Measurements from ENCODE around the gene BAMBI. TPM values are rescaled to one million over a fixed set of nuclear protein-coding genes. Genes with fewer than 3 reads are reported as not detected.

The BAMBI gene
- total RNA-seq, 2 donors from 2014 or later, result 9.1 to 26.0 TPM

- WGBS, 2 donors, result 34 to 38% methylated on average over 15 of the region's 15 CpGs
- peak overlapping the region in 3 of 4 donors; percentile 63 to 68 (median 64) for H3K27ac ChIP-seq
Observed at GRCh38 chr10:28679581-28680357, 2.4 kb downstream of the BAMBI start.

GRCh38 chr10:28680358-28680752, 3.0 kb downstream of the BAMBI start:
- ATAC-seq (no peak), DNase-seq (no peak)
- intact Hi-C loops (cut with DNase I), result no loop called here
- Histone ChIP-seq H3K27me3 (peaks cover 0 to 4% of the 10 kb centered on the region in 2 donors), H3K36me3 (replicated peaks in 1 of 2; ENCODE audit: insufficient read depth in 1 of 2, low read depth in 2 of 2) (no peaks in the 10 kb centered on the region), H3K4me3 (no peak overlapping the region), H3K4me1 (peaks cover 17% of the 10 kb centered on the region), H3K27ac (peak overlapping the region in 3 of 4 donors; percentile 63 to 68 (median 64)), H3K9me3 (no peaks in the 10 kb centered on the region)
- 34 to 37% methylated on average over 1 of the region's 1 CpG for WGBS, 2 donors
- TF ChIP-seq CTCF (IDR thresholded peaks at IDR 0.05) (no peak), POLR2A (IDR thresholded peaks at IDR 0.05) (no peak)

More at GRCh38 chr10:28679581-28680357, 2.4 kb downstream of the BAMBI start:
- TF ChIP-seq POLR2A (IDR thresholded peaks at IDR 0.05), result no peak
- peak in 4 of 7 experiments; percentile 21 to 37 (median 28) for TF ChIP-seq CTCF (IDR thresholded peaks at IDR 0.05)
- Histone ChIP-seq H3K4me1 (peaks cover 17% of the 10 kb centered on the region), H3K36me3 (replicated peaks in 1 of 2; ENCODE audit: insufficient read depth in 1 of 2, low read depth in 2 of 2) (no peaks in the 10 kb centered on the region), H3K9me3 (no peaks in the 10 kb centered on the region), H3K4me3 (no peak overlapping the region), H3K27me3 (peaks cover 0 to 4% of the 10 kb centered on the region in 2 donors)
- peak in 1 of 4 donors; percentile 23 for DNase-seq
- ATAC-seq, result no peak
- intact Hi-C loops (cut with DNase I), result loop anchor here (10.0 kb wide), 1 partner anchor 315 kb away; no protein-coding TSS in a partner anchor

GRCh38 chr10:28681291-28681763, 4.0 kb downstream of the BAMBI start:
- no peak overlapping the region for H3K4me3 ChIP-seq
- ATAC-seq (no peak), DNase-seq (no peak)
- H3K36me3 ChIP-seq (replicated peaks in 1 of 2; ENCODE audit: insufficient read depth in 1 of 2, low read depth in 2 of 2), result no peaks in the 10 kb centered on the region
- peaks cover 0 to 4% of the 10 kb centered on the region in 2 donors for H3K27me3 ChIP-seq
- TF ChIP-seq POLR2A (IDR thresholded peaks at IDR 0.05) (no peak), CTCF (IDR thresholded peaks at IDR 0.05) (no peak)
- 59 to 66% methylated on average over 5 to 6 of the region's 6 CpGs for WGBS, 2 donors
- peak overlapping the region in 1 of 4 donors; percentile 5 for H3K27ac ChIP-seq
- peaks cover 16% of the 10 kb centered on the region for H3K4me1 ChIP-seq
- intact Hi-C loops (cut with DNase I), result no loop called here
- no peaks in the 10 kb centered on the region for H3K9me3 ChIP-seq

- intact Hi-C loops (cut with DNase I), result no loop called here
- TF ChIP-seq POLR2A (IDR thresholded peaks at IDR 0.05) (no peak), CTCF (IDR thresholded peaks at IDR 0.05) (no peak)
- H3K9me3 ChIP-seq, result no peaks in the 10 kb centered on the region
- 56 to 63% methylated on average over 14 of the region's 14 CpGs for WGBS, 2 donors
- peaks cover 9% of the 10 kb centered on the region for H3K4me1 ChIP-seq
- H3K4me3 ChIP-seq, result no peak overlapping the region
- no peaks in the 10 kb centered on the region for H3K36me3 ChIP-seq (replicated peaks in 1 of 2; ENCODE audit: insufficient read depth in 1 of 2, low read depth in 2 of 2)
- DNase-seq (no peak), ATAC-seq (no peak)
- H3K27me3 ChIP-seq, result peaks cover 0 to 4% of the 10 kb centered on the region in 2 donors
- H3K27ac ChIP-seq, result no peak overlapping the region
Observed at GRCh38 chr10:28681928-28682750, 4.8 kb downstream of the BAMBI start.
